Body of pancreas (tissue), 4 donors: ENCODE data around the gene DUSP5. TPM values are rescaled to one million over a fixed set of nuclear protein-coding genes. Genes with fewer than 3 reads are reported as not detected.

Experiments used
- ATAC-seq: fragments of 150-250 bp; one replicate; pipeline ENCODE4 v1.9.1; 2016
- DNase-seq, 4 donors: peaks; one replicate each; pipeline ENCODE4 v3.0.0-alpha.2; 2019
- H3K27ac ChIP-seq, 4 donors: fragments of 200-600 bp; sonication (generic); 1 replicate in 3 of 4; 2 replicates in 1 of 4; pipeline versions ENCODE4 v1.5.1 to v1.6.1; 2016 to 2019; ENCODE audit warnings: mild to moderate bottlenecking in 1 of 4, mixed read lengths in 1 of 4, moderate library complexity in 1 of 4
- H3K27me3 ChIP-seq, 2 donors: fragments of 200-600 bp; sonication (generic); one replicate each; pipeline ENCODE4 v1.6.0; 2016; ENCODE audit warnings: mild to moderate bottlenecking in 1 of 2
- H3K36me3 ChIP-seq, 2 donors: fragments of 200-600 bp; sonication (generic); replicated peaks in 1 of 2; 2 replicates each; pipeline ENCODE4 v1.5.1; 2016; ENCODE audit warnings: low read depth in 2 of 2; ENCODE audit not compliant: insufficient read depth in 1 of 2
- H3K4me1 ChIP-seq: fragments of 200-600 bp; sonication (generic); one replicate; pipeline ENCODE4 v1.6.0; 2016
- H3K4me3 ChIP-seq, 2 donors: fragments of 200-600 bp; sonication (generic); 1 replicate in 1 of 2; 2 replicates in 1 of 2; pipeline ENCODE4 v1.5.1; 2016 to 2019
- H3K9me3 ChIP-seq, 3 donors: fragments of 200-600 bp; sonication (generic); 1 replicate in 2 of 3; 2 replicates in 1 of 3; pipeline ENCODE4 v1.5.1; 2016
- POLR2A ChIP-seq, 3 donors: fragments of 450-650 bp; IDR thresholded peaks; one replicate each; pipeline ENCODE4 v1.6.1; 2016; ENCODE audit warnings: antibody characterized with exemption in 3 of 3, mild to moderate bottlenecking in 2 of 3
- WGBS, 2 donors: methylation state at CpG; one replicate each; pipeline ENCODE4 v1.1.5; 2017; 5-methylcytosine and 5-hydroxymethylcytosine counted together
- intact Hi-C: fragments of 100-400 bp; cut with DNase I; formaldehyde crosslinking; loops from one replicate; pipeline ENCODE4 v1.15.1; 2023
- total RNA-seq, 2 donors: library from RNA; depleted of rRNA; stranded (reverse); fragments of >200 nt; gene quantifications; one replicate each; pipeline ENCODE4 v1.1.0, GENCODE V29; 2016
- TF ChIP-seq, protein P1 (sequence below), 7 experiments: fragments of 450-650 bp in 4 of 7; fragments of 200-600 bp in 3 of 7; sonication (generic) in 3 of 7; IDR thresholded peaks; one replicate each; pipeline ENCODE4 v1.5.1; 2016 to 2019; ENCODE audit warnings: antibody characterized with exemption in 7 of 7

Gene DUSP5
- total RNA-seq, 2 donors from 2014 or later: 6.2 to 9.2 TPM

DNA sequence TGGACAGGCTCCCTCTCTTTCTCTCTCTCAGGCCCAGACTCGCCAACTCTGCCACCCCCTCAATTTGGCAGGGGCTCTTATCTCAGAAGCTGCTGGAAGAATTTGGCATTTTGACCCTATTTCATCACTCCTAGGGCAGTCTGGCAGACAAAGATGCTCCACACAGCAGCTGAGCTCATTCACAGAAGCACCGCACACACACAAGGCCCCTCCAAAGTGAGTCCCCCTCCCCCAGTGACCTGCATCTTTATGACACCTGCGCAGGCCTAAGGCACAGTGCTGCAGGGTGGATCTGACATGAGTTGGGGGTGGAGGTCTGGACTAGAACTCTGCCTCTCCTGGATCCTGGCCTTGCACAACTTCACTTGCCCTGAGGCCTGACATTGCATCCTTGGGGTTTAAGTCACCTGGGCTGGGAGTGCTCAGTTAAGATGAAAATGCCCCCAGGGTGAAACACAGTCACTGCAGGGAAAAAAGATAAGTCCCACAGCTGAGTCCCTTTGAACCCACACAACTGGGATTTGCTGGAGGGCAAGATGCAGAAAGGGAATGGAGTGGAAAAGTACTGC is 41.1 kb upstream of the DUSP5 start:
- H3K27ac ChIP-seq: no peak overlapping the region
- DNase-seq: no peak
- 50 to 61% methylated on average over 2 of the region's 3 CpGs for WGBS, 2 donors
- no peaks in the 10 kb centered on the region for H3K9me3 ChIP-seq
- intact Hi-C loops: no loop called here
- no peaks in the 10 kb centered on the region for H3K36me3 ChIP-seq
- no peak for ATAC-seq
- no peaks in the 10 kb centered on the region for H3K27me3 ChIP-seq
- TF ChIP-seq, protein P1, sequence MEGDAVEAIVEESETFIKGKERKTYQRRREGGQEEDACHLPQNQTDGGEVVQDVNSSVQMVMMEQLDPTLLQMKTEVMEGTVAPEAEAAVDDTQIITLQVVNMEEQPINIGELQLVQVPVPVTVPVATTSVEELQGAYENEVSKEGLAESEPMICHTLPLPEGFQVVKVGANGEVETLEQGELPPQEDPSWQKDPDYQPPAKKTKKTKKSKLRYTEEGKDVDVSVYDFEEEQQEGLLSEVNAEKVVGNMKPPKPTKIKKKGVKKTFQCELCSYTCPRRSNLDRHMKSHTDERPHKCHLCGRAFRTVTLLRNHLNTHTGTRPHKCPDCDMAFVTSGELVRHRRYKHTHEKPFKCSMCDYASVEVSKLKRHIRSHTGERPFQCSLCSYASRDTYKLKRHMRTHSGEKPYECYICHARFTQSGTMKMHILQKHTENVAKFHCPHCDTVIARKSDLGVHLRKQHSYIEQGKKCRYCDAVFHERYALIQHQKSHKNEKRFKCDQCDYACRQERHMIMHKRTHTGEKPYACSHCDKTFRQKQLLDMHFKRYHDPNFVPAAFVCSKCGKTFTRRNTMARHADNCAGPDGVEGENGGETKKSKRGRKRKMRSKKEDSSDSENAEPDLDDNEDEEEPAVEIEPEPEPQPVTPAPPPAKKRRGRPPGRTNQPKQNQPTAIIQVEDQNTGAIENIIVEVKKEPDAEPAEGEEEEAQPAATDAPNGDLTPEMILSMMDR (IDR thresholded peaks at IDR 0.05): no peak
- no peak for TF ChIP-seq POLR2A (IDR thresholded peaks at IDR 0.05)
- peaks cover 15% of the 10 kb centered on the region for H3K4me1 ChIP-seq
- no peak overlapping the region for H3K4me3 ChIP-seq

DNA sequence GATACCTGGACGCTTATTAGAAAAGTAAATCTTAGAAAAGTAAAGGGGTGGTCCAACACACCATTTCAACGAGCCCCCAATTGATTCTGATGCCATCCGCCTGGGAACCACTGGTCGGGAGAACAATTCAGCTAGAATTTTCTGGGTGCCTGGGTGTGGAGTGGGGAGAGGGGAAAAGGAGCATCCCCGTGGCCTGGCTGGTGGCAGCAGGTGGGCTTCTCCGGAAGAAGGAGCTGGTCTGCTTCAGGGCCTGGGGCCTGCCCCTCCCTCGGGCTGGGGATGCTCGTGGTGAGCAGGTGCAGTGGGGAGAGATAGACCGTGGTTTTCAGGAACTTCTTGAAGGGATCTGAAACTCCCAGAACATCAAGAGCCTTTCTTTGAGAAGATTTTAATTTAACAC is 39.9 kb upstream of the DUSP5 start:
- WGBS, 2 donors: 89 to 90% methylated on average over 9 of the region's 9 CpGs
- TF ChIP-seq, protein P1 (IDR thresholded peaks at IDR 0.05): no peak
- H3K4me1 ChIP-seq: peaks cover 15% of the 10 kb centered on the region
- H3K27ac ChIP-seq: no peak overlapping the region
- no peaks in the 10 kb centered on the region for H3K27me3 ChIP-seq
- ATAC-seq (no peak), DNase-seq (no peak)
- no peaks in the 10 kb centered on the region for H3K9me3 ChIP-seq
- no peak overlapping the region for H3K4me3 ChIP-seq
- intact Hi-C loops: no loop called here
- no peaks in the 10 kb centered on the region for H3K36me3 ChIP-seq

DNA sequence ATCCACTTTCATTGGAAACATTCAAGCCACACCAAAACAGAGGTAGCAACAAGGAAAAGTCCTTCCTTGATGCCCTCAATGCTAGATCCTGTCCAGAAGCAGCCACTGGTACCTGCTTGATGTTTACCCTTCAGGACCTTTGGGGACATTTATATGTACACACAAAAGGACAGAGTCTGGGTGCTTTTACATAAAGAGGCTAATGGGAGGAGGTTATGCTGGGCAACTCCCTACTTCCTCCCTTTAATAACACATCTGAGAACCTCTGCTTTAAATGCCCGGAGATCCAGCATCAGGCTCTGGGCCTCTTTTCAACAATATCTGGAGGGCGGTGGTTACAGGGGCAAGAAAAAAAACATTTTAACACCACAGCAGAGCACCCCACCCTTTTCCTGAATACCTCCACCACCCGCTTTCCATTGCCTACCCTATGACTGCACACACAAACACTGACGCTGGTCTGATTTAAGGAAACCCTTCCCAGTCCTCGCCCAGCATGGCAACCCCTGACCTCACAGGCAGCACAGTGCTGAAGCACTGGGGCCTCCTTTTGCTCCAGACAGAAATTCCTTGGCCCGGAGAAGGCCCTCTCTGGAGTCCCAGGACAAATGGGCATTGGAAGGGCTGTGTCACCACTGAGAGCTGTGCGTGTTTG is 39.3 kb upstream of the DUSP5 start:
- no peak for DNase-seq
- no peaks in the 10 kb centered on the region for H3K36me3 ChIP-seq
- no peak overlapping the region for H3K4me3 ChIP-seq
- intact Hi-C loops: no loop called here
- peak; percentile 16 for ATAC-seq
- 88 to 96% methylated on average over 7 of the region's 7 CpGs for WGBS, 2 donors
- no peak overlapping the region for H3K27ac ChIP-seq
- TF ChIP-seq, protein P1 (IDR thresholded peaks at IDR 0.05): no peak
- no peak for TF ChIP-seq POLR2A (IDR thresholded peaks at IDR 0.05)
- no peaks in the 10 kb centered on the region for H3K9me3 ChIP-seq
- peaks cover 15% of the 10 kb centered on the region for H3K4me1 ChIP-seq
- H3K27me3 ChIP-seq: no peaks in the 10 kb centered on the region

DNA sequence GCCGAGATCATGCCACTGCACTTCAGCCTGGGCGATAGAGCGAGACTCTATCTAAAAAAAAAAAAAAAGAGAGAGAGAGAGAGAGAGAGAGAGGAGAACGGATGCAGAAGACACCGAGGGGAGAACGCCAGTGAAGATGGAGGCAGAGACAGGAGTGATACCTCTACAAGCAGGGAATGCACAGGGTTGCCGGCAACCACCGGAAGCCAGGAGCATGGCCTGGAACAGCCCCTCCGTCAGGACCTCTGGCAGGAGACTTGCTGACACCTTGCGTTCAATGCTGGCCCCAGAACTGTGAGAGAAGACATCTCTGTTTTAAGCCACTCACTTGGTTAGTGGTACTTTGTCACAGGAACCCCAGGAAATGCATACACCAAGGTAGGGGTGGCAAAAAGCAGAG is 38.1 kb upstream of the DUSP5 start:
- no peak for TF ChIP-seq POLR2A (IDR thresholded peaks at IDR 0.05)
- TF ChIP-seq, protein P1 (IDR thresholded peaks at IDR 0.05): no peak
- Histone ChIP-seq H3K9me3 (no peaks in the 10 kb centered on the region), H3K27me3 (no peaks in the 10 kb centered on the region), H3K4me3 (no peak overlapping the region), H3K36me3 (no peaks in the 10 kb centered on the region), H3K4me1 (peaks cover 15% of the 10 kb centered on the region), H3K27ac (no peak overlapping the region)
- DNase-seq: no peak
- 91 to 93% methylated on average over 10 of the region's 10 CpGs for WGBS, 2 donors
- ATAC-seq: no peak
- intact Hi-C loops: no loop called here
